G401 (cell line): ENCODE data around the gene ALDH8A1. TPM values are rescaled to one million over a fixed set of nuclear protein-coding genes. Genes with fewer than 3 reads are reported as not detected.

Source experiments
- DNase-seq: peaks from one replicate; pipeline ENCODE4 v3.0.0-alpha.2; 2015; ENCODE audit warnings: low spot score
- in situ Hi-C: cut with HindIII; loops from 2 replicates; pipeline ENCODE4 v1.10.0; 2016; ENCODE audit warnings: low sequenced_read_pairs, mixed read lengths
- total RNA-seq: library from RNA; depleted of rRNA; stranded (reverse); fragments of >200 nt; shearing (Covaris generic); gene quantifications from 2 replicates; pipeline ENCODE4 v1.2.3, GENCODE V29; 2014; rRNA removed

Gene ALDH8A1
- total RNA-seq, result 0.10 TPM in 1 of 2 replicates, not detected in the other

DNA sequence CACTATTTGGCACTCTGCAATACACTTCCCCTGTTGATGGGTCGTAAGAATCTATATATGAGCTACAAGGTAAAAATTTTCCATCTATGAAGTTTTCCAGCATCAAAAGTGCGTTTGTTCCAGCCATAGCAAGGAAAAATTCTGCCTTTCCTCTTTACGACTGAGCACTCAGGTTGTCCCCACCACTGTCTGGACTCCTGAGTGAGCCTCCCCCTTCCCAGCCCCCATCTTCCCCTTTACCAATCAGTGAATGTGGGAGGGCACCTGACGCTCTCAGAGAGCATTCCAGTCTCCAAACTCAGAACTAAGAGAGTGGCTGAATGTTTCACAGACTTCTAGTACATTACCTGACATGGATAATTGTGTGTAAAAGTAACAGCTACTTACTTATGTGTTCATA lies at the start of gene ALDH8A1:
TSS of gene ALDH8A1 (minus strand) at position 175 of the 400 bp plus-strand sequence. CDS start at position 127, 48 bp downstream.
- in situ Hi-C loops, result no loop called here
- DNase-seq, result no peak

- no peak for DNase-seq
- in situ Hi-C loops, result no loop called here
These were observed 49.2 kb upstream of the ALDH8A1 start for GRCh38 chr6:134999107-134999506.

- no peak for DNase-seq
- in situ Hi-C loops, result no loop called here
These were observed 47.5 kb upstream of the ALDH8A1 start for GRCh38 chr6:134997133-134997995.

GRCh38 chr6:134995536-134995935 lies 45.6 kb upstream of the ALDH8A1 start:
- in situ Hi-C loops, result no loop called here
- DNase-seq, result no peak

DNA sequence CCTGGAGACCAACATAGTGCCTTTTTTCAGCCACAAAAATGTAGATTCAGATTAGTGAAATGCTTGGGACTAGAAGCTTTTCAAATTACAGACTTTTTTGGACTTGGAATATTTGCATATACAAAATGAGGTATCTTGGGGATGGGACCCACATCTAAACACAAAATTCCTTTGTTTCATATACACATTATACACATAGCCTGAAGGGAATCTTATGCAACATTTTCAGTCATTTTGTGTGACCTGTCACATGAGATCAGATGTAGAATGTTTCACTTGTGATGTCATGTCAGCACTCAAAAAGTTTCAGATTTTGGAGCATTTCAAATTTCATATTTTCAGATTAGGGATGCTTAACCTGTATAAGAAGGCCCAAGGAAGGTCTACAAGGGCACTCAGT lies 44.5 kb upstream of the ALDH8A1 start:
- in situ Hi-C loops, result no loop called here
- no peak for DNase-seq

- DNase-seq, result no peak
- in situ Hi-C loops, result no loop called here
These were observed 42.3 kb upstream of the ALDH8A1 start for GRCh38 chr6:134992155-134992554.

- no peak for DNase-seq
- in situ Hi-C loops, result no loop called here
These were observed 40.4 kb upstream of the ALDH8A1 start for GRCh38 chr6:134990262-134990661.

DNA sequence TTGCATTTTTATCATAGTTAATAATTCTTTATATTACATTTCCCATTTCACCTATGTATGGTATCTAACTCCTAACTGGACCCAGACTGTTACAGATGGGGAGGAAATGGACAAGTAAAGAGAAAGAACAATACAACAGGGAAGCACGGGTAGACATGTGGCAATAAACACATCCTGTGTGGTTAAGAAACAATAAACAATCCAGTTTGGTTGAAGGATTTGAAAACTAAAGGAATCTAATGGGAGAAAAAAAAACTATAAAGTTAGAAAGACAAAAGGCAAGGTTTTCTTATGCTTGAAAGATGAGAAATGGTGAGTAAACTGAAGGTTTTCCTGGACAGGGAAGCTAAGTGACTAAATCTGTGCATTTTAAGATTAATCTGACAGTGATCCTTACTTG lies 34.9 kb upstream of the ALDH8A1 start:
- DNase-seq, result no peak

DNA sequence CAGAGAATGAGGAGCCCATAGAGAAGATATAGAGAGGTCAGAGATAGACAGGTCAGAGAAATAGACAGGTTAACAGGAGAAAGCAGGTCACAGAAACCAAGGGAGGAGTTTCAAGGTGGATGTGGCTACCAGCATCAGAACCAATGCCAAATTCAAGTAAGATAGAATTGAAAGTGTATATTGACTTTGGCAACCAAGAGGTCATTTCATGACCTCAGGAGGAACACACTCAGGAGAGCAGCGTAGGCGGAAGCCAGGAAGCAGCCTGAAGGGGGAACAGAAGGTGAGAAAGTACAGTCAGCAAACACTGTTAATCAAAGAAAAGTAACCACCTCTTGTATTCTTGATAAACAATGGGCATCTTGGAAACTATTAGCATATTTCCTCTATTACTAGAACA lies 33.9 kb upstream of the ALDH8A1 start:
- in situ Hi-C loops, result no loop called here
- DNase-seq, result no peak

More for the DNA sequence above, 34.9 kb upstream of the ALDH8A1 start:
- in situ Hi-C loops, result no loop called here

GRCh38 chr6:134982161-134982560 lies 32.3 kb upstream of the ALDH8A1 start:
- DNase-seq, result no peak
- in situ Hi-C loops, result no loop called here

GRCh38 chr6:134980846-134981245 lies 30.9 kb upstream of the ALDH8A1 start:
- in situ Hi-C loops, result no loop called here
- DNase-seq, result no peak

DNA sequence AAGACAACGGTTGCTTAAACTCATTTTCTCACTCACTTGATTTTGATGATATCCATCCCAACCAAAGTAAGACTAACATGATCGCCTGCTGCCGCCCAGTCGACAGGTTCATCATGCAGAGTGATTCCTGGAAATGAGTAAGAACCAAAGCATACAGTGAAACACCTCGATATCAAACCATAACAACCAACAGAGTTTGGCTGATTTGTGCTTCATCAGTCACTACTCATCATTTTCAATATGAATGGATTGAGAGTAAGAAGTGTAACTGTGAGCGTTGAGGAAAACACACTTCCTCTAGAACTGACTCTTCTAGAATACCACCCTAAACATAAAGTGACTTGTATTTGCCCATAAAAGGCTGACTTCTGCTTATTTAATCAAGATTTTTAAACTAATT lies 29.2 kb upstream of the ALDH8A1 start:
- in situ Hi-C loops, result no loop called here
- no peak for DNase-seq

GRCh38 chr6:134974370-134974769 lies 24.5 kb upstream of the ALDH8A1 start:
- DNase-seq, result no peak
- in situ Hi-C loops, result no loop called here

- DNase-seq, result no peak
- in situ Hi-C loops, result no loop called here
These were observed 17.8 kb upstream of the ALDH8A1 start for GRCh38 chr6:134967711-134968110.

DNA sequence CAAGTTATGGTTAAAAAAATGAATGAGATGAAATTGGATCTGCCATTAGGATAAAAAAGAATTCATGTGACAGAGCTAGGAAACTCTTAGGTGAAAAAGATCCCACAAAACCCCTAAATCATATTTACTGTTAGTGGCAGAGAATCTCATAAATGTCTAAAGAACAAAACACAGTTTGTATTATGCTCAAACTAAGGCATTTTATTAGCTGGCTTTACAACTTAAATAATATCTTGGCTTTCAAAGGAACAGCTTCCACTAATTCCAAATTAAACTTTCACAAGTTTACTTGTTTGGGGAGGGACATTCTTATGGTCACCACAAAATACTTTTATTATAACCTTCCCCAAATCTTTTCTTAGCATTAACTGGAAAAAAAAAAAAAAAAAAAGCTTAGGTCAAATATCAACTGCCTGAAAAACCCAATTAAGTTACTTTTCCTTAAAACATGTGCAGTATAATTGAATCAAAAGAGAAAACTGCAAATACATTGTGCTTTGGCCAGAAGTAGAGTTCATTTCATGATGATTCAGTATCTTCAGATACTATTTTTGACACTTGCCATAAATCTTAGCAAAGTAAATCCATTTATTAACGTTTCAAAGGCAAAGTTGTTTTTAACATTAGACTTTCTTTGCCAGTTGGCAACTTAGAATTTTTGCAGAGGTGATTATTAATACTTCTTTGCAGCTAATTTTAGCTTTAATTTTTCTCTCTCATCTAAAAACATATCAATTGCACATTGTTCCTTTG lies 14.7 kb upstream of the ALDH8A1 start:
- no peak for DNase-seq
- in situ Hi-C loops, result no loop called here

GRCh38 chr6:134962421-134962820 lies 12.5 kb upstream of the ALDH8A1 start:
- no peak for DNase-seq
- in situ Hi-C loops, result no loop called here

DNA sequence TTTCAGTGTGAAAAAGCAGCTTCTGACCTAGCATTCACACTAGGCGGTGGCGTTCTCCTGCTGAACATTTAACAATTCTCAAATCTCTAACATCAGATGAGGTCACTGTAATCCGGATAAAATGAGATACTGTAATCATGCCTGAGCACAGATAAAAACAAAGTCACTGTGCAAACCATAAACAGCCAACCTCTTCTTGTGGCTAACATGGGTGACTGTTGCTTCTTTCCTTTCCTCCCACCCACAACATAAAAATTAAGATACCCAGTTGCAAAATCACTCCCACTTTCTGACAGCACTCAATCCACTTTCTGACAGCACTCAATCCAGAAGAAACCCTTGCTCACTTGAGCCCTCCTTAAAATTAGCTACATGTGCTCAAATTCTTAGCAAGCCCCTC lies 11.5 kb upstream of the ALDH8A1 start:
- no peak for DNase-seq
- in situ Hi-C loops, result no loop called here

- DNase-seq, result no peak
- in situ Hi-C loops, result no loop called here
These were observed 9.7 kb upstream of the ALDH8A1 start for GRCh38 chr6:134959603-134960002.

DNA sequence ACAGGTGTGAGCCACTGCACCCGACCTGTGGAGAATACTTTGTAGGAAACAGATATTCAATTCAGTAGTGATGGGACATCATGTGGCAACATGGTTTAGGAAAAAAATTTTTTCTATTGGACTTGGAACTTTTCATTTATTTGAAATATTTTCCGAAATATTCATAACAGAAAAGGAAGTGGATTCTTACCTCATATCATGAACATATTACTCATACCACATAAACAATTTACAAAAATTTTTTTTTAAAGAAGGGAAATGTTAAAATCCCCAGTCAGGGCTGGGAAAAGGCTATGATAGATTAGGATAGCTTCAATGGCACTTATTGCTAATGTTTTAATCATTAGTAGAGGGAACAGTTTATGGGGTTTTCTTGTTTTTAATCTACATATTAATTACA lies 6.8 kb upstream of the ALDH8A1 start:
- in situ Hi-C loops, result no loop called here
- DNase-seq, result no peak

DNA sequence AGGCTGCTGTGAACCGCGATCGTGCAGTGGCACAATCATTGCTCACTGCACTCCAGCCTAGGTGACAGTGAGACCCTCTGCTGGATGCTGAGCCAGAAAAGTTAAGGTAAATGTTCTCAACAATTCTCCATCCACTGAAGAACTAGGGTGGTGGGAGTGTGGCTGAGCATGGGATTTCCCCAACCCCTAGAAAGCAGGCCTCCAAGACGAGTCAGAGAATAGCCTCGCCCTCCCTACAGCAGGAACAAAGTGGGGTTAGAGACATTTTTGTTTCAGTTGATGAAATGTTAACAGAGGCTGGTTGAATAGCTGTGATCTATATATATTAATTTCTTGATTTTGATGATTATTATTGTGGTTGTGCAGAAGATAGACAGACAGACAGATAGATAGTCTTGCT lies 6.1 kb upstream of the ALDH8A1 start:
- in situ Hi-C loops, result no loop called here
- no peak for DNase-seq
